A549 (cell line): Measurements from ENCODE around the gene PTOV1. TPM values are rescaled to one million over a fixed set of nuclear protein-coding genes. Genes with fewer than 3 reads are reported as not detected.

ENCODE experiments used
- ATAC-seq, 2 experiments: fragments of 200-7000 bp in 1 of 2; fragments of >200 bp in 1 of 2; cut with Nextera tagmentation in 1 of 2; cut with Tn5 transposase in 1 of 2; 3 replicates each; pipeline versions ENCODE4 v1.8.0 to v1.9.1; 2018 to 2020; ENCODE audit warnings: mild to moderate bottlenecking in 1 of 2, moderate library complexity in 1 of 2
- CTCF ChIA-PET: fragments of 300-600 bp; sonication (Branson Sonifier 250); formaldehyde crosslinking; extraction: SDS; loops from one replicate; lab custom pipeline; 2021; ENCODE audit warnings: antibody characterized with exemption, inconsistent platforms; lab: Yijun Ruan, JAX
- POLR2A ChIA-PET: fragments of 350-600 bp; formaldehyde crosslinking; extraction: SDS; loops from one replicate; lab custom pipeline; 2021; ENCODE audit warnings: antibody characterized with exemption, inconsistent platforms; lab: Yijun Ruan, JAX
- DNase-seq, 2 experiments: peaks; one replicate each; pipeline versions ENCODE4 v3.0.0 to v3.0.0-alpha.2; 2011 to 2016; ENCODE audit warnings: low read depth in 1 of 2, low spot score in 1 of 2
- FAIRE-seq: peaks from 2 replicates; lab custom pipeline; 2011; peaks lifted over from hg19 to GRCh38; lab: Jason Lieb, UNC
- H3K27ac ChIP-seq, 2 experiments: fragments of >200 bp; sonication (Bioruptor Twin); formaldehyde crosslinking; 3 replicates each; pipeline ENCODE4 v1.5.1; 2016 to 2017
- H3K4me1 ChIP-seq: fragments of >200 bp; sonication (Bioruptor Twin); formaldehyde crosslinking; 3 replicates; pipeline ENCODE4 v1.6.1; 2016
- H3K4me2 ChIP-seq: fragments of >200 bp; sonication (Bioruptor Twin); formaldehyde crosslinking; 3 replicates; pipeline ENCODE4 v1.6.1; 2016
- H3K4me3 ChIP-seq: fragments of >200 bp; sonication (Bioruptor Twin); formaldehyde crosslinking; 3 replicates; pipeline ENCODE4 v1.5.1; 2016
- H3K9me3 ChIP-seq: fragments of >200 bp; sonication (Bioruptor Twin); formaldehyde crosslinking; 3 replicates; pipeline ENCODE4 v1.6.1; 2016
- CBX2 ChIP-seq: fragments of 200-600 bp; sonication (generic); IDR thresholded peaks from 2 replicates; pipeline ENCODE4 v1.6.1; 2016; ENCODE audit warnings: low read depth, mild to moderate bottlenecking, borderline replicate concordance
- CHD4 ChIP-seq: fragments of 200-600 bp; sonication (generic); IDR thresholded peaks from 2 replicates; pipeline ENCODE4 v1.6.1; 2016; ENCODE audit warnings: antibody characterized with exemption, mild to moderate bottlenecking, borderline replicate concordance
- ESRRA ChIP-seq: fragments of 150-350 bp; IDR thresholded peaks from 2 replicates; pipeline ENCODE4 v1.6.1; 2014; ENCODE audit warnings: mild to moderate bottlenecking, low read length, borderline replicate concordance
- GATA3 ChIP-seq: IDR thresholded peaks from 2 replicates; pipeline ENCODE4 v1.6.1; 2012; ENCODE audit warnings: borderline replicate concordance
- HDAC2 ChIP-seq: fragments of 200-600 bp; sonication (generic); IDR thresholded peaks from 2 replicates; pipeline ENCODE4 v1.6.1; 2016
- HEYL ChIP-seq: fragments of 250-450 bp; sonication (Bioruptor Pico); IDR thresholded peaks from 2 replicates; pipeline ENCODE4 v1.8.0; 2021; ENCODE audit warnings: mild to moderate bottlenecking, moderate library complexity
- HOXA7 ChIP-seq: fragments of 250-450 bp; sonication (Bioruptor Pico); IDR thresholded peaks from 2 replicates; pipeline ENCODE4 v1.5.0; 2020; ENCODE audit warnings: mild to moderate bottlenecking, moderate library complexity
- JUN ChIP-seq, 2 experiments: fragments of >200 bp; sonication (Bioruptor Twin); formaldehyde crosslinking; IDR thresholded peaks; 2 replicates in 1 of 2; 3 replicates in 1 of 2; pipeline ENCODE4 v1.6.1; 2016 to 2017
- KDM1A ChIP-seq: fragments of 200-600 bp; sonication (generic); IDR thresholded peaks from 2 replicates; pipeline ENCODE4 v1.6.1; 2016; ENCODE audit warnings: low read depth, mild to moderate bottlenecking
- KDM5A ChIP-seq: fragments of 200-600 bp; sonication (generic); IDR thresholded peaks from 2 replicates; pipeline ENCODE4 v1.6.1; 2016; ENCODE audit warnings: antibody characterized with exemption, mild to moderate bottlenecking
- MAZ ChIP-seq: fragments of 150-350 bp; IDR thresholded peaks from 2 replicates; pipeline ENCODE4 v1.6.1; 2014; ENCODE audit warnings: antibody characterized with exemption, low read depth, low read length, borderline replicate concordance
- RAD21 ChIP-seq, 2 experiments: fragments of >200 bp in 1 of 2; sonication (Bioruptor Twin) in 1 of 2; formaldehyde crosslinking in 1 of 2; IDR thresholded peaks in 1 of 2; conservative IDR thresholded peaks in 1 of 2; 2 replicates in 1 of 2; 3 replicates in 1 of 2; pipeline ENCODE4 v1.6.1; 2012 to 2018; ENCODE audit warnings: inconsistent platforms in 1 of 2
- RARB ChIP-seq: fragments of 250-450 bp; sonication (Bioruptor Pico); IDR thresholded peaks from 2 replicates; pipeline ENCODE4 v1.8.0; 2021; ENCODE audit warnings: mild to moderate bottlenecking, moderate library complexity
- RFX5 ChIP-seq: fragments of 450-650 bp; IDR thresholded peaks from 2 replicates; pipeline ENCODE4 v1.7.1; 2014; ENCODE audit warnings: antibody characterized with exemption, mild to moderate bottlenecking, moderate library complexity
- RNF2 ChIP-seq: fragments of 200-600 bp; sonication (generic); IDR thresholded peaks from 2 replicates; pipeline ENCODE4 v1.6.1; 2016; ENCODE audit warnings: low read depth, mild to moderate bottlenecking, antibody characterized with exemption, moderate library complexity, borderline replicate concordance
- ZC3H11A ChIP-seq: fragments of 450-650 bp; IDR thresholded peaks from 2 replicates; pipeline ENCODE4 v1.6.1; 2014; ENCODE audit warnings: antibody characterized with exemption, mild to moderate bottlenecking
- ZFP36 ChIP-seq: fragments of 450-650 bp; IDR thresholded peaks from 2 replicates; pipeline ENCODE4 v1.6.1; 2014; ENCODE audit warnings: borderline replicate concordance; ENCODE audit not compliant: partially characterized antibody
- ZSCAN20 ChIP-seq: fragments of 250-450 bp; sonication (Bioruptor Pico); IDR thresholded peaks from 2 replicates; pipeline ENCODE4 v1.8.0; 2022; ENCODE audit warnings: mild to moderate bottlenecking, moderate library complexity
- WGBS: methylation state at CpG from one replicate; pipeline ENCODE4 v1.1.6; 2017; ENCODE audit errors: missing lambda C conversion rate; 5-methylcytosine and 5-hydroxymethylcytosine counted together
- polyA plus RNA-seq, 4 experiments: library from polyadenylated mRNA; depleted of rRNA in 3 of 4; stranded (reverse); fragments of >200 nt; fragmentation: RNase III in 1 of 4; extraction: RNeasy Plus Mini Kit Qiagen cat#74134 plus additional on column Dnase treatment in 1 of 4; gene quantifications; 2 replicates in 3 of 4; 3 replicates in 1 of 4; pipeline ENCODE4 v1.2.3, GENCODE V29; 2011 to 2017
- TF ChIP-seq, protein P1 (sequence below): fragments of 250-450 bp; sonication (Bioruptor Pico); IDR thresholded peaks from 2 replicates; pipeline ENCODE4 v1.5.0; 2021; ENCODE audit warnings: mild to moderate bottlenecking, moderate library complexity, borderline replicate concordance
- TF ChIP-seq, protein P2 (sequence below): fragments of 450-650 bp; IDR thresholded peaks from 2 replicates; pipeline ENCODE4 v1.6.1; 2014; ENCODE audit warnings: antibody characterized with exemption
- TF ChIP-seq, protein P3 (sequence below): IDR thresholded peaks from 2 replicates; pipeline ENCODE4 v1.6.1; 2012
- TF ChIP-seq, protein P4 (sequence below): IDR thresholded peaks from 2 replicates; pipeline ENCODE4 v1.6.1; 2012; ENCODE audit warnings: low read depth, borderline replicate concordance

PTOV1 gene
- polyA plus RNA-seq, 2 of the 4 experiments (the other 2 are of a cell fraction): 27.7 to 147 TPM

DNA sequence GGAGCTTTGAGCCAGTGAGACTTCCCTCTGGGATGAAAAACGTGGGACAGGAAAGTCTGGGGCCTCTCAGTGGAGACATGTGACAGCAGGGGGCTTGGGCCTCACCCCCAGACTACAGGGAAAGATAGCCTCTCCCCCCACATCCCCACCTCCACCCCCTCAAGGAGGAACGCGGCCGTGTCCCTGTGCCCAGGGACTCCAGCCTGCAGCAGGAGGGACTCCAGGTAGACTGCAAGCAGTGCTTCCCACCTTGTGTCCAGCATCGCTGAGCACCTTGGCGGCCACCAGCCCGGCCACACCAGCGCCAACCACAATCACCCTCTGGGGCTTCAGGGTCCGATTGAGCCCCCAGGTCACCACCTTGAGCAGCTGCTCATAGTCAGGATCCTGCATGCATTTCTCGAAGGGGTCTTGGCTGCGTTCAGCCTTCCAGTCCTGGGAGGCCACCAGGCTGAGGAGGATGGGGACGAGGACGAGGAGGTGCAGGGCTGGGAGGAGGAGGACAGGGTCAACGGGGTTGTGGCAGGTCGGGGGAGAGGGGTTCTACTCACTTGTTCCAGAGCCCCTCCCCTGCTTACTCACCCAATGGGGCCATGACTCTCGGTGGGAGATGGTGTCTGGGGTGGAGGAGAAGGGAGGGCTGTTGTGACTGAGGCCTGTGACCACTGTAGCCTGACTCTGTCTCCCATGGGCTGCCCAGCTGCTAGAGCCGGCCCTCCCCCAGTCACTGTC is 44.8 kb downstream of the PTOV1 start:
- H3K27ac ChIP-seq: peak overlapping the region in 1 of 2 experiments; percentile 22; a peak in 2 of 6 replicates
- H3K4me2 ChIP-seq: no peak overlapping the region
- ChIA-PET POLR2A (interaction anchor here (1.5 kb wide), 1 partner anchor 27 kb away, joined by 5 read pairs; no protein-coding TSS in a partner anchor), CTCF (interaction anchor here (1.1 to 3.2 kb wide), 5 partner anchors 11 to 89 kb away, joined by 3 to 13 read pairs (median 5); no protein-coding TSS in a partner anchor)
- H3K4me3 ChIP-seq: no peak overlapping the region
- ATAC-seq (no peak), FAIRE-seq (no peak), DNase-seq (no peak)
- H3K9me3 ChIP-seq: no peaks in the 10 kb centered on the region
- 65% methylated on average over 17 of the region's 17 CpGs for WGBS
- peaks cover 12% of the 10 kb centered on the region; the same call in 2 of the 3 replicates for H3K4me1 ChIP-seq
- TF ChIP-seq CBX2 (no peak), KDM5A (no peak), GATA3 (no peak), MAZ (no peak), RFX5 (no peak), KDM1A (no peak), RAD21 (conservative IDR thresholded peaks at IDR 0.05 in 1 of 2, IDR thresholded peaks at IDR 0.05 in 1 of 2) (no peak), CHD4 (no peak), HOXA7 (CRISPR knock-in tag) (no peak), HEYL (CRISPR knock-in tag) (no peak)
- TF ChIP-seq, protein P1, sequence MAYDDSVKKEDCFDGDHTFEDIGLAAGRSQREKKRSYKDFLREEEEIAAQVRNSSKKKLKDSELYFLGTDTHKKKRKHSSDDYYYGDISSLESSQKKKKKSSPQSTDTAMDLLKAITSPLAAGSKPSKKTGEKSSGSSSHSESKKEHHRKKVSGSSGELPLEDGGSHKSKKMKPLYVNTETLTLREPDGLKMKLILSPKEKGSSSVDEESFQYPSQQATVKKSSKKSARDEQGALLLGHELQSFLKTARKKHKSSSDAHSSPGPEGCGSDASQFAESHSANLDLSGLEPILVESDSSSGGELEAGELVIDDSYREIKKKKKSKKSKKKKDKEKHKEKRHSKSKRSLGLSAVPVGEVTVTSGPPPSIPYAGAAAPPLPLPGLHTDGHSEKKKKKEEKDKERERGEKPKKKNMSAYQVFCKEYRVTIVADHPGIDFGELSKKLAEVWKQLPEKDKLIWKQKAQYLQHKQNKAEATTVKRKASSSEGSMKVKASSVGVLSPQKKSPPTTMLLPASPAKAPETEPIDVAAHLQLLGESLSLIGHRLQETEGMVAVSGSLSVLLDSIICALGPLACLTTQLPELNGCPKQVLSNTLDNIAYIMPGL (CRISPR knock-in tag): no peak
- TF ChIP-seq, protein P2, sequence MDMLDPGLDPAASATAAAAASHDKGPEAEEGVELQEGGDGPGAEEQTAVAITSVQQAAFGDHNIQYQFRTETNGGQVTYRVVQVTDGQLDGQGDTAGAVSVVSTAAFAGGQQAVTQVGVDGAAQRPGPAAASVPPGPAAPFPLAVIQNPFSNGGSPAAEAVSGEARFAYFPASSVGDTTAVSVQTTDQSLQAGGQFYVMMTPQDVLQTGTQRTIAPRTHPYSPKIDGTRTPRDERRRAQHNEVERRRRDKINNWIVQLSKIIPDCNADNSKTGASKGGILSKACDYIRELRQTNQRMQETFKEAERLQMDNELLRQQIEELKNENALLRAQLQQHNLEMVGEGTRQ: no peak
- TF ChIP-seq, protein P3, sequence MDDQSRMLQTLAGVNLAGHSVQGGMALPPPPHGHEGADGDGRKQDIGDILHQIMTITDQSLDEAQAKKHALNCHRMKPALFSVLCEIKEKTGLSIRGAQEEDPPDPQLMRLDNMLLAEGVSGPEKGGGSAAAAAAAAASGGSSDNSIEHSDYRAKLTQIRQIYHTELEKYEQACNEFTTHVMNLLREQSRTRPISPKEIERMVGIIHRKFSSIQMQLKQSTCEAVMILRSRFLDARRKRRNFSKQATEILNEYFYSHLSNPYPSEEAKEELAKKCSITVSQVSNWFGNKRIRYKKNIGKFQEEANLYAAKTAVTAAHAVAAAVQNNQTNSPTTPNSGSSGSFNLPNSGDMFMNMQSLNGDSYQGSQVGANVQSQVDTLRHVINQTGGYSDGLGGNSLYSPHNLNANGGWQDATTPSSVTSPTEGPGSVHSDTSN: no peak

DNA sequence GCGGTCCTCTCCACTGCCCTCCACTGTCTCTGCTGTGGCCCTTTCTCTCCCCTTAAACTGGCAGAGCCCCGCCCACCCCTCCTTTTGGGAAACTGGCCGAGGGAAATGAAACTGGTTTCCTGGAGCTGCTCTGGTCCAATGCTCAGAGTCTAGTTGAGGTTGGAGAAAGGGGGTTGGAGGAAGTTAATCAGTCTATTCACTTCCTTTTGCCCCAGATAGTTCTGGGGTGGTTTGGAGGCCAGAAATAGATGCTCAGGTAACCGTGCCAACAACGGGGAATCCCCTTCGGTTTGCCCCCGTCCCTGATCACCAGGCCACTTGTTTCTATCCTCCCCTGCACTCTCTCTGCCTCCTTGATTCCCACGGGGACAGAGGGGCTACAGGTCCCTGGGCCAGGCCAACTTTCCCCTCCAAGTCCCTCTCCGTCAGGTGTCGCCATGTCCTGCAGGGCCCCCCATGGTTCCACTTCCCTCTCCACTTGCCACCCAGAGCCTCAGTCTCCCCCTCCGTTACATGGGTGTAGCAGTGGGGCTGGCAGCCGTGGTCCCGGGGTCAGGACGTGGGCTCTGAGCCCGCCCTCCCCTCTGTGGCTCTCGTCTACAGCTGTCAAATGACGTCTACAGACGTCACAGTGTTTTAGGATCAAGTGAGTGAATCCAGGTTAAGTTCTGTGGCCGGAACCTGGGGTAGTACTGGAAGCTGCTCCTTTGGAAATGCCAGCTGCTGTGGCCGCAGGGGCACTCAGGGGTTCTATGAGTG is 46.1 kb downstream of the PTOV1 start, which contains the start of gene IL4I1:
IL4I1 (minus strand) TSS at position 25 of the 759 bp plus-strand sequence. CDS start 727 bp downstream, outside the sequence.
- POLR2A ChIA-PET: interaction anchor here (1.0 to 1.4 kb wide), 3 partner anchors 20 to 32 kb away, joined by 3 to 8 read pairs (median 4); partner anchors contain the start of genes AKT1S1, ATF5 and NUP62
- peak within 1 kb of the TSS; percentile 42 for H3K4me2 ChIP-seq
- FAIRE-seq: no peak

DNA sequence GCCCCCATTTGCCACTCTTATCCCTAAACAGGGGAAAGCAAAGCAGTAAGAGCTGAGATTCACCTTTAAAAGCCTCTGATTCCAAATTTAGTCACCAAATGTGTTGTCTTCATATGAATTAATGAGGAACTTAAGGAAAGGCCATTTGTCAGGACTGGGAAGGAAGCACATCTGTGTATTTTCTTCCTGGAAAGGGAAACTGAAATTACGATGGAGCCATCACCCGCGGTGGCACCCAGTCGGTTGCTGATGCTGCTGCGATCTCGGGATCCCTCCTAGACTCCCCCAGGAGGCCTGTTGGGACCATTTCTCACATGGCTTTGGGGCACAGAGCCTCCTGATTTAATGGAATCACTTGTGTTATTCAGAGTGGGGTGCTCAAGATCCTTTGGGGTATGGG is 53.2 kb downstream of the PTOV1 start:
- FAIRE-seq (no peak), ATAC-seq (no peak), DNase-seq (no peak)
- Histone ChIP-seq H3K4me2 (no peak overlapping the region), H3K27ac (no peak overlapping the region), H3K4me1 (no peaks in the 10 kb centered on the region), H3K9me3 (no peaks in the 10 kb centered on the region), H3K4me3 (no peak overlapping the region)
- ChIA-PET POLR2A (no interaction called here), CTCF (interaction anchor here (0.7 to 1.3 kb wide), 2 partner anchors 12 kb away, joined by 3 to 4 read pairs; no protein-coding TSS in a partner anchor)
- TF ChIP-seq, protein P1 (CRISPR knock-in tag): no peak
- TF ChIP-seq ZSCAN20 (CRISPR knock-in tag) (no peak), HDAC2 (no peak), ZC3H11A (no peak), ESRRA (no peak), RARB (CRISPR knock-in tag) (no peak)
- TF ChIP-seq, protein P4, sequence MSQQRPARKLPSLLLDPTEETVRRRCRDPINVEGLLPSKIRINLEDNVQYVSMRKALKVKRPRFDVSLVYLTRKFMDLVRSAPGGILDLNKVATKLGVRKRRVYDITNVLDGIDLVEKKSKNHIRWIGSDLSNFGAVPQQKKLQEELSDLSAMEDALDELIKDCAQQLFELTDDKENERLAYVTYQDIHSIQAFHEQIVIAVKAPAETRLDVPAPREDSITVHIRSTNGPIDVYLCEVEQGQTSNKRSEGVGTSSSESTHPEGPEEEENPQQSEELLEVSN: no peak
- WGBS: 92% methylated on average over 6 of the region's 6 CpGs

More for the DNA sequence above, 46.1 kb downstream of the PTOV1 start, which contains the start of gene IL4I1:
- CTCF ChIA-PET: interaction anchor here (1.1 to 1.8 kb wide), 2 partner anchors 14 to 88 kb away, joined by 3 to 6 read pairs; no protein-coding TSS in a partner anchor
- TF ChIP-seq MAZ (no peak), RNF2 (no peak), JUN (IDR thresholded peaks at IDR 0.05) (no peak), ZFP36 (no peak), HEYL (CRISPR knock-in tag) (no peak)
- H3K9me3 ChIP-seq: no peaks in the 10 kb centered on the region
- ATAC-seq (peak; percentile 3 to 29; a peak in 4 of 6 replicates), DNase-seq (no peak)
- no peak within 1 kb of the TSS for H3K4me3 ChIP-seq
- peaks cover 12% of the 10 kb centered on the region; the same call in 2 of the 3 replicates for H3K4me1 ChIP-seq
- 68% methylated on average over 19 of the region's 20 CpGs for WGBS
- peak within 1 kb of the TSS in 1 of 2 experiments; percentile 44; a peak in 3 of 6 replicates for H3K27ac ChIP-seq
